Activated gamma-delta T cell (primary cell): ENCODE measurements around the gene MAPK13.

Experiments
- DNase-seq: peaks from one replicate; lab custom pipeline; 2025; lab: John Stamatoyannopoulos, UW

The MAPK13 gene

DNA sequence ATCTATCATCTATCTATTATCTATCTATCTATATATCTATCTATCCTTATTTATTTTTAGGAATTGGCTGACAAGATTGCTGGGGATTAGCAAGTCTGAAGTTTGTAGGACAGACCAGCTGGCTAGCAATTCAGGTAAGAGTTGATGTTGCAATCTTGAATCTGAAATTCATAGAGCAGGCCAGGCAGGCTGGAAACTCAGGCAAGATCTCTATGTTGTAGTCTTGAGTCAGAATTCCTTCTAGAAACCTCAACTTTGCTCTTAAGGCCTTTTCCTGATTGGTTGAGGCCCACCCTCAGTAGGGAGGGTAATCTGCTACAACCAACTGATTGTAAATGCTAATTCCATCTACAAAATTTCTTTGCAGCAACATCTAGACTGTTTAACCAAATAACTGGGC, 19.2 kb downstream of the MAPK13 start:
- no peak for DNase-seq

DNA sequence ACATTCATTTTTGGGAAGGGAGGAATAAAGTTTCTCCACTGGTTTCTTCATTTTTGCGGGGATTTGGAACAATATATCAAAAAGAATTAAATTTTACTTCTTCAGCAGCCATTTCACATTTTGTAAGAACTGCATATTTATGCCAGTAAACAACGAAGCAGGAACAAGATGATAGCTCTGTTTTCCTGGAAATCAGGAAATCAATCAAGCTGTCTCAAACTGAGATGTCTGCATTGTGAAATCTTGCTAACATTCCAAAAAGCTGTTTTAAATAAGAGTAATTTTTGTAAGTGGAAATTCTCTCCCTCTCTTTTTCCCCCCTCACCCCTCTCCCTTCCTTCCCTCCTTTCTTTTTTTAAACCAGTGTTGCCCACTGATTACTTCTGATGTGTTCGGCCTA, 20.0 kb downstream of the MAPK13 start:
- DNase-seq: no peak

DNA sequence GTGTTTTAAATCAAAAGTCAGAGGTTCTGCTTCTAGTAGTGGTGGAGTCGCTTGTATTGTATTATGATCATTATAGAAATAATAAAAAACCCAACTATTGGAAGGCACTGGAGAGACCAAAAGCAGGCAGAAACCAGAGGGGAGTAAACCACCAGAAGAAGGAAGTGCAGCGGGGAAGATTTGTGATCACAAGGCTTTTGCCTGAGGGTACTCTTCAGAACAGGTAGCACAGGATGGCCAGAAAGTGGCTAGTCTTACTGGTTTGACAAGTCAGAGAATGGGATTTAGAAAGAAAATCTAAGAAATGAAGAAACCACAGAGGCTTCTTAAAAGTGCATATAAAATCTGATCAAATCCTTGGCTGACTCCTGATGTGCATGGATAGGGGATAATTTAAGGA, 24.0 kb downstream of the MAPK13 start:
- DNase-seq: no peak

DNA sequence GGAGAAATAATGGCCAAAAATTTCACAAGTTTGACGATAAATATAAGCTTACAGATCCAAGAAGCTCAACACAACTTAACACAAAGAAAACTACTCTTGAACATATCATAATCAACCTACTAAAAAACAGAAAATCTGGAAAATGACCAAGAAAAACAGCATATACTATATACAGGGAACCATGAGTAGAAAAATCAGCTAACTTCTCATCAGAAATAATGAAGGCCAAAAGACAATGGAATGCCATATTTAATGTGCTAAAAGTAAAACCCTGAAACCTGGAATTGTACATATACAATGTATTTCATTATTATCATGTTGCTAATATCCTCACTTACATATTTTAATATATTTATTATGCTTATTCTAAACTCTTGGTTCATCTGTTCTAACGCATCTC, 25.3 kb downstream of the MAPK13 start:
- DNase-seq: no peak

DNA sequence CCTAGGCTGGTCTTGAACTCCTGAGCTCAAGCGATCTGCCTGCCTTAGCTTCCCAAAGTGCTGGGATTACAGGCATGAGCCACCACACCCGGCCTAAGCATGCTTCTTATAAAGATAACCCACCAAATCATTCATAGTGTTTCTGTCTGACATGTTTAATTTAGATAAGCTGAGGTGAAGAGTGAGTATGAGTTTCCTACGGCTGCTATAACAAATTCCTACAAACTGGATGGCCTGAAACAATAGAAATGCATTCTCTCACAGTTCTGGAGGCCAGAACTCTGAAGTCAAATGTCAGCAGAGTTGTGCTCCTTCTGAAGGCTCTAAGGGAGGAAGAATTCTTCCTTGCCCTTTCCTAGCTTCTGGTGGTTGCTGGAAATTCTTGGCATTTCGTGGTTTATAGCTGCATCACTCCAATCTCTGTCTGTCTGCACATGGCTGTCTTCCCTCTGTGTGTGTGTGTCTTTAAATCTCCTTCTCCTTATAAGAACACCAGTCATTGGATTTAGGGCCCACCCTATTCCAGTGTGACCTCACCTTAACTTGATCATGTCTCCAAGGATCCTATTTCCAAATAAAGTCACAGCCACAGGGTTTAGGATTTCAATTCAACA, 29.9 kb downstream of the MAPK13 start:
- no peak for DNase-seq

DNA sequence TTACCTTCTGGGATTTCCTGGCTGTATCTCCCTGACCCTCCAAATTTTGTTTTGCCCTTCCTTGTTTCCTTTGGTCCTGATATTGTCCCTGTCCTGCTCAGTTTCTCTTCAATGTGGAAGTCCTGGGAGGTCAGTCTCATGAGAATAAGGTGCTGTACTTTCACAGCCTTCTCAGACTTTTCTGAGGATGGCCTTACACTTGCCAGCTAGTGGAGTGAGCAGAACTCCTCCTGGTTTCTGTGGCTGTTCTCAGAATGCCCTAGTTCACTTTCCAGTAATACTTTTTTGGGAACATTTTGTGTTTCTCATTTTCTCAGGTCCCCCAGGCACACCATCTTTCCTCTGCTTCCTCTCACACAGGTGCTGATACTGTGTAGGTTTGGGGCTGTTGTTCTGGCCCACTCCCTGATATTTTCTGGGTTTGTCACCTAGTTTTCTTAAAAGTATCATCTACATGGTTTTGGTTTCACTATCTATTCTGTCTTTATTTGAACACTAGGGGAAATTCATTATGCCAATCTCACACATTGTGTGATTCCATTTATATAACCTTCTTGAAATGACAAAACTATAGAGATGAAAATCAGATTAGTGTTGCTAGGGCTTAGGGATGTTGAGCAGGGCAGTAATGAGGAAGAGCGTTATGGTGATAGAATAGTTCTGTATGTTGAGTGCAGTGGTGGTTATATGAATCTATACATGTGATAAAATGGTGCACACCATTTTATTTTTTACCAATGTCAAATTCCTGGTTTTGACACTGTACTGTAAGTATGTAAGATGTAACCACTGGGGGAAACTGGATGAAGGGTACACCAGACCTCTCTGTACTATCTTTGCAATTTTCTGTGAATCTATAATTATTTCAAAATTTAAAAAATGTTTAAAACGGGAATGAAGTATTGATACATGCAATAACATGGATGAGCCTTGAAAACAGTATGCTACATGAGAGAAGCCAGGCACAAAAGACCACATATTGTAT, 39.0 kb downstream of the MAPK13 start:
- DNase-seq: no peak

DNA sequence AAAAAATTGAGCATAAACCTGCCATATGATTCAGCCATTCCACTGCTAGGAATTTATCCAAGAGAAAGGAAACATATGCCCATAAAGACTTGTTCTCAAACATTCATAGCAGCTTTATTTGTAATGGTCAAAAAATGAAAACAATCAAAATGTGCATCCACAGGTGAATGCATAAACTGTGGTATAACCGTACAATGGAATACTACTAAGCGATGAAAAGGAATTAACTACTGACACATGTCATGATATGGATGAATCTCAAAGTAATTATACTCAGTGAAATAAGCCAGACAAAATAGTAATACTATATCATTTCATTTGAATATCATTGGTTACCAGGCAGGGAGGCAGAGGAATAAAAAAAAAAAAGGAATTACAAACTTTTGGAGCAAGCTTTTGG, 40.4 kb downstream of the MAPK13 start:
- DNase-seq: no peak

DNA sequence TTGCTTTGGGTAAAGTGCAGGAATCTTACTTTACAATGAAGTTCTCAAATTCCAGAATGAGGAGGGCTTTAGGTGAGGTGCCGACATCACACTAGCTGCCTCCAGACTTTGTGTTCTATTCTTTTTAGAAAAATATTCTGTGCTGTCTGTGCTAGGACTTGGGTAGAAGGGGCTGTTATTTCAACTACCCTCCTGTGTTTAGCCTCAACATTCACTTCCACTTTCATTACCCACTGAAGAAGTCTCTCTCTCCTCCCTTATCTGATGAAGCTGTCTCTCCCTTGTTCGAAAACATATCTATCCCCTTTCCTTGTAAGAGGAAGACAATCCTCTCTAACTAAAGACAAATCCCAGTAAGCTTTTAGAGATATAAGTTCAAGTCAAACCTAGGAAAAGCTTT, 41.3 kb downstream of the MAPK13 start:
- DNase-seq: no peak

DNA sequence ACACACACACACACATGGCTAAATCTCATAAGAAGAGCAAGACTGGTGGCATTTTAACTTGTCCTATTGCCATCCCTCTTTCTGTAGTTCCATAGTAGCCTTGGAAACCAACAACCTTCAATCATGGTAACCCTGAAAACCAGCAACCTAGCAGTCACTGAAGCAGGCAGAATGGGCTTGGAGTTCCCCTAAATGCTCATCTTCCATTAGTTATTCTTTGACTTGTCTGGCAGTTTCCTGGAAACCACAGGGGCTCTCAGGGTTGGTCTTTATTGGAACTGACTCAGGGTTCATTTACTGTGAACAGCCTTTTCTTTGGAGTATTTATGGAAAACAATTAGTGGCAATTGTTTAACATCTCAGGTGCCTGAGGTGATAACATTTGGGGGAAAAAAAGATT, 46.9 kb downstream of the MAPK13 start:
- DNase-seq: no peak

DNA sequence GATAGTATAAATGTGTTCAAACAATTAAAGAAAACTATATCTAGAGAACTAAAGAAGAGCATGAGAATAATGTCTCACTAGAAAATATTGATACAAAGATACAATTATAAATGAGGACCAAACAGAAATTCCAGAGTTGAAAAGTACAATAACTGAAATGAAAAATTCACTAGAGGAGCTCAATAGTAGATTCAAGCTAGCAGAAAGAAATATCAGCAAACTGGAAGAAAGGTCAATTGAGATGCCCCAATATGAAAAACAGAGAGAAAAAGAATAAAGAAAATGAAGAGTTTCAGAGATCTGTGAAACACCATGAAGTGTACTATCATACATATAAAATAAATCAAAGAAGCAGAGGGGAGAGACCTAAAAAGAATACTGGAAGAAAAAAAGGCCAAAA, 48.2 kb downstream of the MAPK13 start:
- DNase-seq: no peak

DNA sequence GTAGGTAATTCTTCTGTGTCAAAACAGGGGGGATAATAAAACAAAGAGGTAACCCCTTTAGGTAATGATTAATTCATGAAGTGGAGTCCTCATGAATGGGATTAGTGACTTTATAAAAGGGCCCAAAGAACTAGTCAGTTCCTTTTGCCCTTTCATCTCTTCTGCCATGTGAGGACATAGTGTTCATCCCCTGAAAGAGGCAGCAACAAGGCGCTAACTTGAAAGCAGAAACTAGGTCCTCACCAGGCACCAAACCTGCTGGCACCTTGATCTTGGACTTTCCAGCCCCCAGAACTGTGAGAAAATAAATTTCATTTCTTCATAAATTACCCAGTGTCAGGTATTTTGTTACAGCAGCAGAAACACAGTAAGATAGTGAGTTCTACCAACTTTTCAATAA, 49.8 kb downstream of the MAPK13 start:
- no peak for DNase-seq

DNA sequence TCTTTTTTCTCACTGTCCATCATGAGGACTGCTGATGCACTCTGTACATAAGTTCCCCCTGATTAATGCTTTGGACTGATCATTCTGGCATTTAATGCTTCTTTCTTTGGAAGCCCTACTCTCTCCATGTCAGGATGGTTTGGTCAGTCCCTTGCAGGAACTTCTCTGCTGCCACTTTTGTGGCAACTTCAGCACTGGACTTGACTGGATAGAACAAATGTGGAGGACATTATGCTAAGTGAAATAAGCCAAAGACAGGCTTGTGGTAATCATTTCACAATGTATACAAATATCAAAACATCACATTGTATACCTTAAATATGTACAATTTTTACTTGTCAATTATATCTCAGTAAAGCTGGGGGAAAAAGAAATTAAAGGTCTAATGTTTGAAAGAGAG, 54.0 kb downstream of the MAPK13 start:
- no peak for DNase-seq

DNA sequence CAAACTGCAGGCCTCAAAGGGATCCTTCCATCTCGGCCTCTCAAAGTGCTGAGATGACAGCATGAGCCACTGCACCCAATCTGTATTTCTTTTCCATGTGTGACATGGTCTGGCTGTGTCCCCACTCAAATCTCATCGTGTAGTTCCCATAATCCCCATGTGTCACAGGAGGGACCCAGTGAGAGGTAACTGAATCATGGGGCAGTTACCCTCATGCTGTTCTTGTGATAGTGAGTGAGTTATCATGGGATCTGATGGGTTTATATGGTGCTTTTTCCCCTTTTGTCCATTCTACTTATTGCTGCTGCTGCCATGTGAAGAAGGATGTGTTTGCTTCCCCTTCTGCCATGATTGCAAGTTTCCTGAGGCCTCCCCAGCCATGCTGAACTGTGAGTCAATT, 55.9 kb downstream of the MAPK13 start:
- DNase-seq: no peak

DNA sequence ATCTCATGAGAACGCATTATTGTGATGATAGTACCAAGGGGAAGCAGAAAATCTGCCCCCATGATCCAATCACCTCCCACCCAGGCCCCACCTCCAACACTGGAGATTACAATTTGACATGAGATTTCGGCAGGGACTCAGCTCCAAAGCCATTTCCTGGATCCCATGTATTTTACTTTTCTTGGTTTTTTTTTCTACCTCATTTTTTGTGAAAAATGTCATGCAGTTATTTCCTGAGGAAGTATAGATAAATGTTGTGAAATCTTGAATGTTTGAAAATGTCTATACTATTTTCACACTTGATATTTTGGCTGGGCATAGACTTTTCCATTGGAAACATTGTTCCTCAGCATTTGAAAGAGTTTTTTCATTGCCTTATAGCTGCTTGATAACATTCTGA, 57.1 kb downstream of the MAPK13 start:
- DNase-seq: no peak
